ENCODE data around the gene SOAT2. TPM values are rescaled to one million over a fixed set of nuclear protein-coding genes. Genes with fewer than 3 reads are reported as not detected.

SOAT2 gene
- total RNA-seq, 1 donor from 2014 or later = not detected

DNA sequence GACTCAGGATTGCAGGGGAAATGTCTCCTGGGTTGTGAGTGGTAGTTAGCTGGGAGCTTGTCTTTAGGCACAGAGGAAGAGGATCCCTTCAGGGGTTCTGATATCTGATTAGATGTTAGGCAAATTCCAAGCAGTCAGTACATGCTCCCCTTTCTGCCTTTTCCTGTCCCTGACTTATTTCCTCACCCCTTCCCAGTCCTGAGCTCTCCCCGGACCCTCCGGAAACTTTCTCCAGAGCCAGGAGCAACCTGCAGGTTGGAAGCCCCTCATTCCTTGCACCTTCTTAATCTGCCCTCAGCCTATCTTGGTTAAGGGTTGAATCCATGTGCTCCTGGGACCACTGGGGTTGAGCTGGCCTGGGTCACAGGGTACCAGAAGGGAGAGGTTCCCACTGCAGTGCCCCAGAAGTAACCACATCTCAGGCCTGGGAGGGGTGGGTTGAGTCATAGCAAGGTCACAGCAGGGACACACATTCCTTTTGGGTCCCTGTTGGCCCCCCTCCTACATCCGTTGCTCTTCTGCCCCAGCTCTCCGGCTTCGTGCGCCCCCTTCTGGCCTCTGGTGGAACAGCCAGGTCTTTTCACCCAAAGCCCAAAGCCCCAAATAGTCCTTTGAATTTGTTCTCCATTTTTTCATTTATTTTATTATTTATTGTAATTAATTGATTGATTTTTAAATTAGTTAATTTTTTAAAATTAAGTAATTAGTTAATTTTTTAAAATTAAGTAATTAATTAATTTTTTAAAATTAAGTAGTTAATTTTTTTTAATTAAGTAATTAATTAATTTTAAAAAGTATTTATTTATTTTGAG is 4.0 kb upstream of the SOAT2 start:
- Mint-ChIP-seq H3K27me3 (ENCODE audit: unreplicated experiment) (peaks cover 17% of the 10 kb centered on the region), H3K4me1 (ENCODE audit: unreplicated experiment) (peaks cover 53% of the 10 kb centered on the region), H3K4me3 (ENCODE audit: unreplicated experiment) (peak overlapping the region; percentile 85), H3K9me3 (ENCODE audit: unreplicated experiment) (no peaks in the 10 kb centered on the region), H3K36me3 (ENCODE audit: low read depth, unreplicated experiment) (no peaks in the 10 kb centered on the region), H3K27ac (ENCODE audit: unreplicated experiment) (peak overlapping the region; percentile 28)
- DNase-seq (ENCODE audit: low spot score) = peak; percentile 85
- TF ChIP-seq, protein P1, sequence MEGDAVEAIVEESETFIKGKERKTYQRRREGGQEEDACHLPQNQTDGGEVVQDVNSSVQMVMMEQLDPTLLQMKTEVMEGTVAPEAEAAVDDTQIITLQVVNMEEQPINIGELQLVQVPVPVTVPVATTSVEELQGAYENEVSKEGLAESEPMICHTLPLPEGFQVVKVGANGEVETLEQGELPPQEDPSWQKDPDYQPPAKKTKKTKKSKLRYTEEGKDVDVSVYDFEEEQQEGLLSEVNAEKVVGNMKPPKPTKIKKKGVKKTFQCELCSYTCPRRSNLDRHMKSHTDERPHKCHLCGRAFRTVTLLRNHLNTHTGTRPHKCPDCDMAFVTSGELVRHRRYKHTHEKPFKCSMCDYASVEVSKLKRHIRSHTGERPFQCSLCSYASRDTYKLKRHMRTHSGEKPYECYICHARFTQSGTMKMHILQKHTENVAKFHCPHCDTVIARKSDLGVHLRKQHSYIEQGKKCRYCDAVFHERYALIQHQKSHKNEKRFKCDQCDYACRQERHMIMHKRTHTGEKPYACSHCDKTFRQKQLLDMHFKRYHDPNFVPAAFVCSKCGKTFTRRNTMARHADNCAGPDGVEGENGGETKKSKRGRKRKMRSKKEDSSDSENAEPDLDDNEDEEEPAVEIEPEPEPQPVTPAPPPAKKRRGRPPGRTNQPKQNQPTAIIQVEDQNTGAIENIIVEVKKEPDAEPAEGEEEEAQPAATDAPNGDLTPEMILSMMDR (IDR thresholded peaks at IDR 0.05; ENCODE audit: unreplicated experiment) = peak; percentile 92

DNA sequence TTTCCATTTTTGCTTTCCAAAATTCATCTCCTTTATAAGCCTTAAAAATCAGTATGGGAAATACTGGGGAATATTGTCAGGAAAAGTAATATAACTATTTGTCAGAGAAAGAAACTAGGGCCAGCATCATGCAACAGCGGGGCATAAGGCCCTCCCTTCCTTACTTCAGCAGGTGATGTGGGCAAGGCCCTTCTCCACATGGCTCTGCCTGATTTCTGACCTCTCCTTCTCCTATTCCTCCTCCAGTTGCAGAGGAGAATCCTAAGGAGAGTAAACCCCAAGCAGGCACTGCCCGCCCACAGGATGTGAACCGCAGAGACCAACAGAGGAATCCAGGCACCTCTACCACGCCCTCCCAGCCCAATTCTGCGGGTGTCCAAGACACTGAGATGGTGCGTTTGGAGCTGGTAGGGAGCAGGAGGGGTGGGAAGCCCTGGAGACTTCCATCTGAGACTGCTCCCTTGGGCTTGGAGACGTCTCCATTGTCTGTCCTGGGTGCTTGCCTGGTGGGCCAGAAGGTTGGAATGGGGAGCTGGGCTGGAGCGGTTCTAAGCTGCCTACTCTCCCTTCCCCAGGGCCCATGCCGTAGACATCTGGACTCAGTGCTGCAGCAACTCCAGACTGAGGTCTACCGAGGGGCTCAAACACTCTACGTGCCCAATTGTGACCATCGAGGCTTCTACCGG is 2.7 kb upstream of the SOAT2 start:
- no peak for DNase-seq (ENCODE audit: low spot score)
- Mint-ChIP-seq H3K4me3 (ENCODE audit: unreplicated experiment) (no peak overlapping the region), H3K36me3 (ENCODE audit: low read depth, unreplicated experiment) (no peaks in the 10 kb centered on the region), H3K4me1 (ENCODE audit: unreplicated experiment) (peaks cover 58% of the 10 kb centered on the region), H3K27me3 (ENCODE audit: unreplicated experiment) (peaks cover 15% of the 10 kb centered on the region), H3K9me3 (ENCODE audit: unreplicated experiment) (no peaks in the 10 kb centered on the region), H3K27ac (ENCODE audit: unreplicated experiment) (no peak overlapping the region)
- TF ChIP-seq, protein P1 (IDR thresholded peaks at IDR 0.05; ENCODE audit: unreplicated experiment) = no peak

DNA sequence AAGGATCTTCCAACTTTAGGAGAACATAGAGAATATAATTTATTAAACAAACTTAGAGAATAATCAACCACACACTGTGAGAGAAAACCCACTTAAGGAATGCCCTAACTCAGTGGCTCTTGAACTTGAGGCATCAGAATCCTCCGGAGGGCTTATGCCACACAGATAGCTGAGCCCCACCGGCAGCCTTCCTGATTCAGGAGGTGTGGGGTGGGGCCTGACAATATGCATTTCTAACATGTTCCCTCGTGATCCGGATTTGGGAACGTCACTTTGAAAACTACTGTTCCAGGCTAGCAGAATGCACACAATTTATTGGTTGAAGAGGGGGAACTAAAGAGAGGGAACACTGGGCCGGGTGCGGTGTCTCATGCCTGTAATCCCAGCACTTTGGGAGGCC is 2.0 kb upstream of the SOAT2 start:
- Mint-ChIP-seq H3K9me3 (ENCODE audit: unreplicated experiment) (no peaks in the 10 kb centered on the region), H3K4me3 (ENCODE audit: unreplicated experiment) (peak overlapping the region; percentile 68), H3K36me3 (ENCODE audit: low read depth, unreplicated experiment) (no peaks in the 10 kb centered on the region), H3K4me1 (ENCODE audit: unreplicated experiment) (peaks cover 54% of the 10 kb centered on the region), H3K27me3 (ENCODE audit: unreplicated experiment) (peaks cover 15% of the 10 kb centered on the region), H3K27ac (ENCODE audit: unreplicated experiment) (no peak overlapping the region)
- DNase-seq (ENCODE audit: low spot score) = no peak
- TF ChIP-seq, protein P1 (IDR thresholded peaks at IDR 0.05; ENCODE audit: unreplicated experiment) = no peak

DNA sequence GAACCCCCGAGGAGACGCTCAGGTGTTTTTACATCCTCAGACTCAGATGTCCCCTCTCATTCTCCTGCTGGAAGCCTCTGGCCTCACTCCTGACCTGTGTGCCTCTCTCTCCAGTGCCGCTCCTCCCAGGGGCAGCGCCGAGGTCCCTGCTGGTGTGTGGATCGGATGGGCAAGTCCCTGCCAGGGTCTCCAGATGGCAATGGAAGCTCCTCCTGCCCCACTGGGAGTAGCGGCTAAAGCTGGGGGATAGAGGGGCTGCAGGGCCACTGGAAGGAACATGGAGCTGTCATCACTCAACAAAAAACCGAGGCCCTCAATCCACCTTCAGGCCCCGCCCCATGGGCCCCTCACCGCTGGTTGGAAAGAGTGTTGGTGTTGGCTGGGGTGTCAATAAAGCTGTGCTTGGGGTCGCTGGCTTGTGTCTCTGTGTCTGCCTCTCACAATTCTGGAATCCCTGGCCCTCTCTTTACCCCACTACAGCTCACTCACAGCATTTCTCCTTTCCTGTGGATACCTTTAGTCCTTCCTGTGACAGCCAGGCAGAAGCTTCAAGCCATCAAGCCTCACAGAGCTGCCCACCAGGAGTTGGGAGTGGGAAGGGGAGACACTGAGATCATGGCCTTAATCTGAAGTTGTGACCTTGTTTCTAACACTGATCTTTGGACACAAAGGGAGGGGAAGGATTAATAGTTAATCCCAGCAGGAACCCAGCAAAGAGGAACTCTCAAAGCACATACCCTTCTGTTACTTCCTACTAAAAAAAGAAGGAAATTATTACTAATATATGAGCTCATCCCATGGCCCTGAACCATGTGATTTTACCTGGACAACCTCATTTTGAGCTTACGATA is 1.1 kb upstream of the SOAT2 start:
- peaks cover 47% of the 10 kb centered on the region for H3K4me1 Mint-ChIP-seq (ENCODE audit: unreplicated experiment)
- no peak overlapping the region for H3K4me3 Mint-ChIP-seq (ENCODE audit: unreplicated experiment)
- H3K9me3 Mint-ChIP-seq (ENCODE audit: unreplicated experiment) = no peaks in the 10 kb centered on the region
- H3K27me3 Mint-ChIP-seq (ENCODE audit: unreplicated experiment) = peaks cover 10% of the 10 kb centered on the region
- DNase-seq (ENCODE audit: low spot score) = no peak
- TF ChIP-seq, protein P1 (IDR thresholded peaks at IDR 0.05; ENCODE audit: unreplicated experiment) = no peak
- no peaks in the 10 kb centered on the region for H3K36me3 Mint-ChIP-seq (ENCODE audit: low read depth, unreplicated experiment)
- peak overlapping the region; percentile 80 for H3K27ac Mint-ChIP-seq (ENCODE audit: unreplicated experiment)

Data from endothelial cell (in vitro differentiated cells).